ENCODE measurements around the gene GHDC. TPM values are rescaled to one million over a fixed set of nuclear protein-coding genes. Genes with fewer than 3 reads are reported as not detected.

GHDC gene
- total RNA-seq, 4 donors from 2014 or later, result 14.6 to 51.8 (median 20.7) TPM

DNA sequence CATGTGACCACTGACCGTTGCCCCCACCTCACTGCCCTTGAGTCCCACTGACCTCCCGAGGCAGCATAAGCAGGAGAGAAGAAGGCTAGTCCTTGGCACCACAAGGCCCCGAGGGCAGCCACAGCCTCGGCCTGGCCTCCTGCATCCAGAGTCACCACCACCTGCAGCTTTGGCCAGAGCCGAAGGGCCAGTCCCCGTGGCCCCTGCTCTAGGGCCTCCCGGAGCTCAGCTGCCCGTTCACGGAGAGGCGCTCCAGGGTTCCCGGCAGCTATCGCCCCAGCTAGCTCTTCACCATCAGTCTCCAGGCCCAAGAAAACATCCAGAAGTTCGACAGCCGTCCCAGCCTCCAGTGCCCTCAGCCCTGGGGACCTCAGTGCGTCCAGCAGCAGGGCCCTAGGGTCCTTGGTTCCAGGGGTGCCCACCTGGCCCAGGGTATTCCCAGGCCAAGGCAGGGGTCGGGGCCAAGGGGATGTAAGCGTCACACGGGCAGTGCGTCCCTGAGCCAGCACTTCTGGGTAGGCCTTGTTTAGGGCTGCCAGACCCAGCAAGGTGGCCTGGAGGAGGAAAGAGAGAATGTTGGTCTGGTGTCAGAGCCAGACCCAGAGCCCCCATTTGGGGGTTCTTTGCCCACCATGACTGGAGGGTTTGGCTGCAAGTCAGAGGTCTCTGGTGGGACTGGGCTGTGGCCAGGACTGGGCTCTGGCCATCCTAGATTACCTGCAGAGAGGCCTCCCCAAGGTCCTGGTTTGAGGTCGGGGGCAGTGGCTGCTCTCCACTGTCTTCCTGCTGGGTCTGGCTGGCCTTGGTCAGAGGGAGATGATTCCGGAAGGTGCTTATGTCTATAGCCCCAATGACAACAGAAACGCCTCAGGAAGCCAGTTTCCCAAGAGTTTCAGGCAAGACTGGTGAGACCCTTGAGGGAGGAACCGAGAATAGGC is 1.8 kb downstream of the GHDC start:
- DNase-seq (ENCODE audit: low spot score in 2 of 2), result no peak
- no peak overlapping the region for H3K4me3 ChIP-seq (ENCODE audit: low read depth, poor library complexity, severe bottlenecking)
- 91 to 92% methylated on average over 19 to 23 of the region's 23 CpGs for WGBS, 2 donors
- TF ChIP-seq POLR2A (IDR thresholded peaks at IDR 0.05), result no peak
- TF ChIP-seq, protein P1, sequence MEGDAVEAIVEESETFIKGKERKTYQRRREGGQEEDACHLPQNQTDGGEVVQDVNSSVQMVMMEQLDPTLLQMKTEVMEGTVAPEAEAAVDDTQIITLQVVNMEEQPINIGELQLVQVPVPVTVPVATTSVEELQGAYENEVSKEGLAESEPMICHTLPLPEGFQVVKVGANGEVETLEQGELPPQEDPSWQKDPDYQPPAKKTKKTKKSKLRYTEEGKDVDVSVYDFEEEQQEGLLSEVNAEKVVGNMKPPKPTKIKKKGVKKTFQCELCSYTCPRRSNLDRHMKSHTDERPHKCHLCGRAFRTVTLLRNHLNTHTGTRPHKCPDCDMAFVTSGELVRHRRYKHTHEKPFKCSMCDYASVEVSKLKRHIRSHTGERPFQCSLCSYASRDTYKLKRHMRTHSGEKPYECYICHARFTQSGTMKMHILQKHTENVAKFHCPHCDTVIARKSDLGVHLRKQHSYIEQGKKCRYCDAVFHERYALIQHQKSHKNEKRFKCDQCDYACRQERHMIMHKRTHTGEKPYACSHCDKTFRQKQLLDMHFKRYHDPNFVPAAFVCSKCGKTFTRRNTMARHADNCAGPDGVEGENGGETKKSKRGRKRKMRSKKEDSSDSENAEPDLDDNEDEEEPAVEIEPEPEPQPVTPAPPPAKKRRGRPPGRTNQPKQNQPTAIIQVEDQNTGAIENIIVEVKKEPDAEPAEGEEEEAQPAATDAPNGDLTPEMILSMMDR (IDR thresholded peaks at IDR 0.05), result no peak
- intact Hi-C loops (cut with DNase I; ENCODE audit: low total_unique reads), result no loop called here

DNA sequence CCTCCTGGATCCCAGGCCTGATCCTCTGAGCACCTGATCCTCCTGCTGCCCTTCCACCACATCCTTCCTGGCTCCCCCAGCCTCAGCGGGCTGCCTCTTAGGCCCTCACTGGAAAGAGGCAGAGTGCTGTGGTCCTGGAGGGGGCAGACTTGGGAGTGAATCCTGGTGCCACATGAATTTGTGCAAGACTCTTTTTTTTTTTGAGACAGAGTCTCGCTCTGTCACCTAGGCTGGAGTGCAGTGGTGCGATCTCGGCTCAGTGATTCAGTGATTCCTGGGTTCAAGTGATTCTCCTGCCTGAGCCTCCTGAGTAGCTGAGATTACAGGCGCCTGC is 3.1 kb downstream of the GHDC start:
- WGBS, 2 donors, result 96 to 98% methylated on average over 5 of the region's 5 CpGs

DNA sequence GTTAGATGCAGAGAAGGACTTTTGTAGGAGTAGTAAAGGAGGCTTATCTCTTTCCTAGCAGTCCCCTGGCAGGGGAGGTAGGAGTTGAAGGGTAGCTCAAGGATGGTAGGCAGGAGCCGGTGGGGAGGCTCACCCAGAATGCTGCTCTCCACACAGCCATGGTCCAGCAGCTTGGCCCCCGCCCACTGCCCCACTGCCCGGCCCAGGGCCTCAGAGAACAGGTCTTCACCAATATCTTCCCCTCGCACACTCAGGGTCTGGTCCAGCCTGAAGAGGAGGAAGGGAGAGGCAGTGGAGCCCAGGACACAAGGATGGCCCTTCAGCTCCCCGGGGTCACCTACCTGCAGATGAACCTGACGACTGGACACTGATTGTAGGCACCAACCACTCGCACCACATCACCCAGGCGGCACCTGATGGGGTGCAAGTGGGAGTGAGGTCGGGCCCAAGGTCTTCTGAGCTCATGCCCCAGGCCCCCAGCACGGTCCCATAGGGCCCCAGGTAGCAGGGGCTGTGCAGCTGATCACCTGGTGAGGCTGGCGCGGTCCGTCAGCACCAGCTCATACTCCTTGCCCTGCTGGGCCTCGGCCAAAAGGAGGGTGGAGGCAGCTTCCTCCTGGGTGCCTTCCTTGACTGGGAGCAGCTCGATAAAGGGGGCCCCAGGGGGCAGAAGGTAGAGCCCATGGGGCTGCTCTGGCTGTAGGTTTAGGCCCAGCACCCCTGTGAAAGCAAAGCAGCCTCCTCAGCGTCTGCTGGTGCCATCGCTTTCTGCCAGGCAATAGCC is 3.6 kb downstream of the GHDC start:
- no peak overlapping the region for H3K4me3 ChIP-seq (ENCODE audit: low read depth, poor library complexity, severe bottlenecking)
- intact Hi-C loops (cut with DNase I; ENCODE audit: low total_unique reads), result no loop called here
- WGBS, 2 donors, result 86 to 91% methylated on average over 17 of the region's 17 CpGs
- TF ChIP-seq, protein P1 (IDR thresholded peaks at IDR 0.05), result no peak
- TF ChIP-seq POLR2A (IDR thresholded peaks at IDR 0.05), result no peak
- no peak for DNase-seq (ENCODE audit: low spot score in 2 of 2)

More for the DNA sequence above, 3.1 kb downstream of the GHDC start:
- DNase-seq (ENCODE audit: low spot score in 2 of 2), result no peak
- TF ChIP-seq POLR2A (IDR thresholded peaks at IDR 0.05), result no peak
- TF ChIP-seq, protein P1 (IDR thresholded peaks at IDR 0.05), result no peak
- H3K4me3 ChIP-seq (ENCODE audit: low read depth, poor library complexity, severe bottlenecking), result no peak overlapping the region
- intact Hi-C loops (cut with DNase I; ENCODE audit: low total_unique reads), result no loop called here

DNA sequence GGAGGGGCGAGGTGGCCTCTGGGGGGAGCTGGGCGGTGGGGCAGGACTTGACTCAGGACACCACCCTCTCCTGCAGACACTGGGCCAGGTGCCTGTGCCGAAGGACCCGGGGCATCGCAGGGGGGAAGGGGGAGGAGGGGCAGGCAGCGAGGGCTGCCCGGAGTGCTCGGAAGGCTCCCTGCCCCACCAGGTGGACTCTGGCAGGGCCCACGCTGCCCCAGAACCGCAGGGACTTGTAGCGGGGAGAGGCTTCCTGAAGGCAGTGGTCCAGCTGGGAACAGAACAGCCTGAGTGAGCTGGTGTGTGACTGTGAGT is 4.7 kb downstream of the GHDC start:
- no peak overlapping the region for H3K4me3 ChIP-seq (ENCODE audit: low read depth, poor library complexity, severe bottlenecking)
- intact Hi-C loops (cut with DNase I; ENCODE audit: low total_unique reads), result no loop called here
- DNase-seq (ENCODE audit: low spot score in 2 of 2), result no peak
- WGBS, 2 donors, result 76 to 83% methylated on average over 10 to 11 of the region's 11 CpGs
- TF ChIP-seq POLR2A (IDR thresholded peaks at IDR 0.05), result no peak
- TF ChIP-seq, protein P1 (IDR thresholded peaks at IDR 0.05), result no peak

DNA sequence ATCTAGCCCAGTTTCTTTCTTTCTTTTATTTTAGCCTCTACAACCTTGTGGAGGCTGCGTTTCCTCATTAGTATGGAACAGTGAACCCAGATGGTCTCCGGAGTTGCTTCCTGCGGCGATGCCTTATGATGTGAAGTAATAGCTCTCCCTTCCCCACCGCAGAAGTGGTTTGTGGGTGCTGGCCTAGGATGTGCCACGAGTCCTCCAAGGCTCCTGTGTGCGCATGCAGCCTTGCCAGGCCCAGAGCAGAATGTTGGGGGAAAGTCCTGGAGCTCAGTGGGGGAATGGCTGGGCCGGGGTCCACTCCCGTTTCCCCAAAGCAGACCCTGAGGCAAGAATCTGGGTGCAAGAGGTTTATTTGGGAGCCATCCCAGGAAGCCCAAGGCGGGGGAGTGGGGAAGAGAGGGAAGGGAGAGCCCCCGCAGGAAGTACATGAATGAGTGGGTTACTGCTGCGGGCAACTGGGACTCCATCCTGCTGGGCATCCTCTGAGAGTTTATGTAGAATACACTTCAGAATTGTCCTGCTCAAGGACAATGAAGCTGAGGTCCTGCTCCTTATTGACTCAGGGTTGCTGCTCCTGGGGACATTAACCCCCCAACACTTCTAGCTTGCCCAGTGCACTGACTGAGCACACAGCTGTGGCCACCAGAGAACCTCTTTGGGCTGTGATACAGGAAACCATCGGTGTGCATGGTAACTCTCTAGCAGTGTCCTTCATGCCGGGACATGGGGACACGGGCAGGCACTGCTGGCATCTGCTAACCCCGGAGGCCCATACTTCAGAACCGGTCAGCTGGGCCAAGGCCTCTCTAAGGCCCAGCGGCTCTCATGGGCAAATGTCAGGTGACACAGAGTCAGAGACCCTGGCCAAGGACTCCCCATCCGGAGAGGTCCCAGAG is 5.3 kb downstream of the GHDC start:
- intact Hi-C loops (cut with DNase I; ENCODE audit: low total_unique reads), result no loop called here
- TF ChIP-seq POLR2A (IDR thresholded peaks at IDR 0.05), result no peak
- TF ChIP-seq, protein P1 (IDR thresholded peaks at IDR 0.05), result no peak
- no peak overlapping the region for H3K4me3 ChIP-seq (ENCODE audit: low read depth, poor library complexity, severe bottlenecking)
- 78 to 80% methylated on average over 16 to 19 of the region's 19 CpGs for WGBS, 2 donors
- DNase-seq (ENCODE audit: low spot score in 2 of 2), result no peak
